GM13976 (cell line): ENCODE data around the gene IGFLR1.
"Not testable (repeated sequence)": the region's sequence is repeated elsewhere in the genome, so short reads cannot be mapped to it uniquely, and the experiment has no call there.

Experiments used
- DNase-seq: peaks from one replicate; pipeline ENCODE4 v3.0.0; 2012; ENCODE audit warnings: low spot score
- in situ Hi-C: fragments of 300-500 bp; cut with MboI; formaldehyde crosslinking; loops from one replicate; pipeline ENCODE4 v1.12.0; 2022; ENCODE audit warnings: low sequenced_read_pairs, mixed read lengths, inconsistent platforms; ENCODE audit not compliant: unreplicated experiment
- TF ChIP-seq, protein P1 (sequence below): IDR thresholded peaks from 2 replicates; pipeline ENCODE4 v1.5.1; 2012; ENCODE audit warnings: borderline replicate concordance, mild to moderate bottlenecking; ENCODE audit not compliant: insufficient read depth; ENCODE audit errors: extremely low read depth, missing control alignments, control extremely low read depth

IGFLR1 gene

DNA sequence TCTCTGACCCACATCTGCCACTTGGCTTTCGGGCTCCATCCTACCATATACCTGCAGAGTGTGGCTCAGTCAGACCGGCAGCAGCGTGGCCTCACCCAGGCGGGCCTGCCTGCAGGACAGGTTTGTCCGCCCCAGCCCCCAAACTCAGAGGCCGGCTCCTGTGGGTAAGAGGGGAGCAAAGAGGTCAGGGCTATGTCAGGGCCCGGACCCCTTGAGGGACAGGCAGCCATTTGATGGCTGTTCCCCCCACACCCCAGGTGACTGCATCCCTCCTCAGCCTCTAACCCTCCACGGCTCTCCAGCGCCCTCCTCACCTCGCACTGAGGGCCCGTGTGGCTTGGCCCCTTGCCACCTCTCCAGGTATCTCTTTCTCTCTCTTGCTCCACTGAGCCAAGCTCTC is 50.2 kb downstream of the IGFLR1 start:
- TF ChIP-seq, protein P1, sequence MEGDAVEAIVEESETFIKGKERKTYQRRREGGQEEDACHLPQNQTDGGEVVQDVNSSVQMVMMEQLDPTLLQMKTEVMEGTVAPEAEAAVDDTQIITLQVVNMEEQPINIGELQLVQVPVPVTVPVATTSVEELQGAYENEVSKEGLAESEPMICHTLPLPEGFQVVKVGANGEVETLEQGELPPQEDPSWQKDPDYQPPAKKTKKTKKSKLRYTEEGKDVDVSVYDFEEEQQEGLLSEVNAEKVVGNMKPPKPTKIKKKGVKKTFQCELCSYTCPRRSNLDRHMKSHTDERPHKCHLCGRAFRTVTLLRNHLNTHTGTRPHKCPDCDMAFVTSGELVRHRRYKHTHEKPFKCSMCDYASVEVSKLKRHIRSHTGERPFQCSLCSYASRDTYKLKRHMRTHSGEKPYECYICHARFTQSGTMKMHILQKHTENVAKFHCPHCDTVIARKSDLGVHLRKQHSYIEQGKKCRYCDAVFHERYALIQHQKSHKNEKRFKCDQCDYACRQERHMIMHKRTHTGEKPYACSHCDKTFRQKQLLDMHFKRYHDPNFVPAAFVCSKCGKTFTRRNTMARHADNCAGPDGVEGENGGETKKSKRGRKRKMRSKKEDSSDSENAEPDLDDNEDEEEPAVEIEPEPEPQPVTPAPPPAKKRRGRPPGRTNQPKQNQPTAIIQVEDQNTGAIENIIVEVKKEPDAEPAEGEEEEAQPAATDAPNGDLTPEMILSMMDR, result no peak
- DNase-seq, result no peak
- in situ Hi-C loops, result no loop called here

DNA sequence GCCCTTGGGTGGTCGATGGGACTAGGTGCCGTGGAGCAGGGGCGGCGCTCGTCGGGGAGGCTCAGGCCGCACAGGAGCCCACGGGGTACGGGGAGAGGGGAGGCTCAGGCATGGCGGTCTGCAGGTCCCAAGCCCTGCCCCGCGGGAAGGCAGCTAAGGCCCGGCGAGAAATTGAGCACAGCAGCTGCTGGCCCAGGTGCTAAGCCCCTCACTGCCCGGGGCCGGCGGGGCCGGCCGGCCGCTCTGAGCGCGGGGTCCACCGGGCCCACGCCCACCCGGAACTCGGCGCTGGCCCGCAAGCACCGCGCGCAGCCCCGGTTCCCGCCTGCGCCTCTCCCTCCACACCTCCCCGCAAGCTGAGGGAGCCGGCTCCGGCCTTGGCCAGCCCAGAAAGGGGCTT is 51.1 kb downstream of the IGFLR1 start:
- in situ Hi-C loops, DNase-seq: not testable (repeated sequence)

- TF ChIP-seq, protein P1, result no peak
- no peak for DNase-seq
- in situ Hi-C loops, result no loop called here
These were observed 52.4 kb downstream of the IGFLR1 start for GRCh38 chr19:35689836-35690235.
